Breast epithelium (tissue), 3 donors: Measurements from ENCODE around the gene OXCT2.

Experiments used
- CTCF ChIP-seq, 3 donors: fragments of 450-650 bp; IDR thresholded peaks; one replicate each; pipeline ENCODE4 v1.5.1; 2016 to 2017; ENCODE audit warnings: antibody characterized with exemption in 3 of 3, mild to moderate bottlenecking in 3 of 3, moderate library complexity in 3 of 3
- POLR2A ChIP-seq: fragments of 450-650 bp; IDR thresholded peaks from one replicate; pipeline ENCODE4 v1.6.1; 2016; ENCODE audit warnings: antibody characterized with exemption, mild to moderate bottlenecking, moderate library complexity
- POLR2AphosphoS5 ChIP-seq, 3 donors: sonication (generic); formaldehyde crosslinking; IDR thresholded peaks; one replicate each; pipeline ENCODE4 v1.6.1; 2017; ENCODE audit warnings: antibody characterized with exemption in 3 of 3

DNA sequence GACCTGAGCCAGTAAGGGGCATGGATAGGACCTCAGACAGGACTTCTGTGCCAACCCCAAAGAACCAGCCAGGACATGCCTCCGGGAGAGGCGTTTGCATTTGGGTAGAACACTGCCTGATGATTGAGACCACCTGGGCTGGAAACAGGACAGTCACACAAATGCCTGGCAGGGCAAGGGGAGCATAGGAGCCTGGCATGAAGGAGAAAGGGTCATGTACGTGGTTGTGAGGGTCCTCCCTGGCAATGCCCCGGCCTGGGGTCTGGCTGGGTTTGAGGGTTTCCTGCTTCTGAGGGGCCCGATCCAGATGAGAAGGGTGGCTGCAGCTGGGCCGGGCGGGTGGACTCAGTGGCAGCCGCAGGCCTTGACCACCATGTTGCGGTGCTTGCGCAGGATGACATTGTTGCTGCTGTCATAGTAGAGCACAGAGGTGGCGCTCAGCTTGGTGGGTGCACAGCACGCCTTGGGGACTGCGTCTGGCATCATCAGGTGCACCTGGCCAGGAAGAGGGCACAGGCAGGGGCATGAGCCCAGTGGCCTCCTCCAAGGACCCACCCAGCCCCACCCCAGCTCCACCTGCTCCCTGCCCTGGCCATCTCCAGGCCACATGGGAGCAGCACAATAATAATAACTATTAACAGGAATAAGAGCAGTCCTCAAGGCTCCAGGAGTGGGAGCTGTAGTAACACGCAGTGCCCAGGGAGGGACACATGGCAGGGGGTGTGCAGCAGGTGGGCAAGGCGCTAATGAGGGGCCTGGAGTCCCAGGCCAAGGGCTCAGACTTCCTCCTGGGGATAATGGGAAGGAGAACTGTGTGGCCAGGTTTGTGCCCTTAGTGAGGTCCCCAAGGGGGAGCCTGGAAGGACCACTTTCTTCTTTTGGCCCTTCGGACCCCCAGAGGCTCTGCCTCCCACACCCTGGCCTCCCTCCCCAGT is 10.8 kb downstream of the OXCT2 start:
- TF ChIP-seq CTCF (IDR thresholded peaks at IDR 0.05) (no peak), POLR2AphosphoS5 (IDR thresholded peaks at IDR 0.05) (no peak), POLR2A (no peak)
